Upper lobe of left lung (tissue), 4 donors: ENCODE data around the gene BEST2.

Experiments used
- CTCF ChIP-seq, 6 experiments: fragments of 450-650 bp in 4 of 6; fragments of 200-600 bp in 2 of 6; sonication (generic) in 2 of 6; IDR thresholded peaks; one replicate each; pipeline ENCODE4 v1.5.1; 2016 to 2019; ENCODE audit warnings: antibody characterized with exemption in 6 of 6
- EP300 ChIP-seq, 4 donors: sonication (generic); formaldehyde crosslinking; IDR thresholded peaks; one replicate each; pipeline ENCODE4 v1.5.1; 2017; ENCODE audit warnings: antibody characterized with exemption in 4 of 4, control low read depth in 2 of 4
- POLR2A ChIP-seq, 4 donors: fragments of 450-650 bp; IDR thresholded peaks; one replicate each; pipeline ENCODE4 v1.5.1; 2016 to 2017; ENCODE audit warnings: antibody characterized with exemption in 4 of 4, mild to moderate bottlenecking in 2 of 4

GRCh38 chr19:12715929-12716328, 35.7 kb upstream of the BEST2 start:
- TF ChIP-seq CTCF (IDR thresholded peaks at IDR 0.05) (no peak), EP300 (IDR thresholded peaks at IDR 0.05) (no peak), POLR2A (IDR thresholded peaks at IDR 0.05) (no peak)
